GM12872 (cell line): ENCODE measurements around the gene PRR12.

Source experiments
- CTCF ChIP-seq: IDR thresholded peaks from 3 replicates; pipeline ENCODE4 v1.5.1; 2011; ENCODE audit warnings: low read depth, mild to moderate bottlenecking, low read length, moderate library complexity; ENCODE audit not compliant: insufficient read depth

The PRR12 gene

DNA sequence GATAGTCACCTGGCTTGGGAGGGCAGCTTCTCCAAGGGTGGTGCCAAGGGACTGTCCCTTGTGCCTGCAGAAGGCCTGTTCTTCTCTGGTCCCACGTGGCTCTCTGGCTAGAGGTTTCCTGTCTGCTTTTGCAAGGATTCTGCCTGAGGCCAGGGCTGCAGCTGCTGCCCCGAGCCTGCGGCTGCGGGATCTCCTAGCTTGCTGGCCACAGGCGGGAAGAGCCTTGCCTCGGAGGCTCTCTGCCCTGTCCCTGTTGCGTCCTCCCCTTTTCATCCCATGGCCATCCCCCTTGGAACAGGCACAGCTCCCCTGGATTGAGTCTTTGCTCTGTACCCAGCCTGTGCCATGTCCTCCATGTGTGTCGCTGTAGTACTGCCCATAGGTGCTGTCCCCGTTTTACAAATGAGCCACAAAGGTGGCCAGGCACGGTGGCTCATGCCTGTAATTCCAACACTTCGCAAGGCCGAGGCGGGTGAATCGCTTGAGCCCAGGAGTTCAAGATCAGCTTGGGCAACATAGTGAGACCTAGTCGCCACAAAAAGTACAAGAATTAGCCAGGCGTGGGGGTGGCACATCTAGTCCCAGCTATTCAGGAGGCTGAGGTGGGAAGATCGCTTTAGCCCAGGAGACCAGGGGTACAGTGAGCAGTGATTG is 65.6 kb downstream of the PRR12 start:
- TF ChIP-seq CTCF = no peak

DNA sequence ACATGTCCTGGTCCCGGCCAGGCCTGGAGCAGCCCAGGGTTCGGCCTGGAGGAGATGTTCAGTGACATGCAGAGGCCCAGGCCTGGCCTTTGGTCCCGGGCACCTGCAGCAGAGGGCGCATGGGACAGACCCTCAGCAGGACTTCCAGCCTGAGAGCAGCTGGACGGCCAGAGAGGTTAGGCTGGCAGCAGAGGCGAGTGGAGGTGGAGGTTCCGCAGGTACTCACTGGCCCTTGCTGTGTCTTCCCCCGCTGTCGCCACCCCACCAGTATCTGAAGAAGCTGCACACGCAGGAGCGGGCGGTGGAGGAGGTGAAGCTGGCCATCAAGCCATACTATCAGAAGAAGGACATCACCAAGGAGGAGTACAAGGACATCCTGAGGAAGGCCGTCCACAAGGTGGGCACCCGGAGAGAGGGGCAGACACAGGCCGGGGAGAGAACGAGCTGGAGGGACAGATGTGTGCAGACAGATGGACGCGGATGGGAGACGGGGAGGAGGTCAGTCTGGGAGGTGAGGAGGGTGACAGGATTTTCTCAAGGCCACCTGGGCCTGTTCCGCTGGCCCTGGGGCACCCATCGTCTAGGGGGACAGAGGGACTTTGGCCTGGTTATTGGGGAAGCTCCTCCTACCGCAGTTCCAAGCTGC is 66.6 kb downstream of the PRR12 start:
- no peak for TF ChIP-seq CTCF

DNA sequence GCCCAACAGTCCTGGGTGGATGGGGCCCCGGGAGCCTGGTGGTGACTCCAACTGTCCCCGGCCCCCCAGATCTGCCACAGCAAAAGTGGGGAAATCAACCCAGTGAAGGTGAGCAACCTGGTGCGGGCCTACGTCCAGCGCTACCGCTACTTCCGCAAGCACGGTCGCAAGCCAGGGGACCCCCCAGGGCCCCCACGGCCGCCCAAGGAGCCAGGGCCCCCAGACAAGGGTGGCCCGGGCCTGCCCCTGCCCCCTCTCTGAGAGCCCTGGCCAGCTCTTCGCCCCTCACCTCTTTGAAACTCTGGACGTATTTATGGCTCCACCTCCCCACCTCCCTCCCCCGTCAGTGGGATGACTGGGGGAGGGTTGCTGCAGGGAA is 67.1 kb downstream of the PRR12 start:
- no peak for TF ChIP-seq CTCF

- TF ChIP-seq CTCF = no peak
These were observed 67.8 kb downstream of the PRR12 start for GRCh38 chr19:49658566-49659442.

GRCh38 chr19:49660338-49660961 is 69.5 kb downstream of the PRR12 start:
- no peak for TF ChIP-seq CTCF

GRCh38 chr19:49662011-49662410 is 71.0 kb downstream of the PRR12 start:
- no peak for TF ChIP-seq CTCF

DNA sequence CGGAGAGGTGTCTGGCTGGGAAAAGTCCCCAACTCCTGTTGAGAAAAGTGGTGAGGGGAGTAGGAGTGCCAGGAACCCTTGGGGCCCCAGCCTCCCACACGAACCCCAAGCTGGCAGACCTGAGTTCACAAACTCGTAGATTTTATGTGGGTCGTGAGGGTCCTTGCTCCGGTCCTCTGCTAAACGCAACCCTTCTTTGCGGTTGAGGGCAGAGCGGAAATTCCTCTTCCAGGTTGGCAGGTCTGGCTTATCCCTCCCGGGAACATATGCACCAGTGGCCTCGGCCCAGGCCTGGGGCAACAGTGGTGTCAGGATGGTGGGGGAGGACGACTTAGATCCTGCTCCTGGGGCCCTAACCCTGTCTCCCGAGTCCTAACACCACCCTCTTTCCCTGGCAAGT is 72.2 kb downstream of the PRR12 start:
- no peak for TF ChIP-seq CTCF
